ENCODE data around the gene C19orf33.

GRCh38 chr19:38267761-38268483, 36.1 kb upstream of the C19orf33 start:
- no peak for TF ChIP-seq POLR2AphosphoS5 (IDR thresholded peaks at IDR 0.05)
- no peak for TF ChIP-seq CTCF (IDR thresholded peaks at IDR 0.05 in 8 of 11, conservative IDR thresholded peaks at IDR 0.05 in 3 of 11)

Data from spleen (tissue), 7 donors.